ENCODE data around the gene LCP2. TPM values are rescaled to one million over a fixed set of nuclear protein-coding genes. Genes with fewer than 3 reads are reported as not detected.

The LCP2 gene
- total RNA-seq, 2 experiments from 2014 or later, result 192 to 199 TPM

GRCh38 chr5:170330568-170331054 is 33.0 kb upstream of the LCP2 start:
- H3K27ac Mint-ChIP-seq, result no peak overlapping the region
- peaks cover 3% of the 10 kb centered on the region for H3K36me3 Mint-ChIP-seq
- H3K4me3 Mint-ChIP-seq, result no peak overlapping the region
- no peaks in the 10 kb centered on the region for H3K27me3 Mint-ChIP-seq
- H3K9me3 Mint-ChIP-seq, result no peaks in the 10 kb centered on the region
- H3K4me1 Mint-ChIP-seq, result peaks cover 46% of the 10 kb centered on the region
- DNase-seq, result no peak

GRCh38 chr5:170329524-170329923 is 31.9 kb upstream of the LCP2 start:
- Mint-ChIP-seq H3K27ac (no peak overlapping the region), H3K4me1 (peaks cover 39% of the 10 kb centered on the region), H3K9me3 (no peaks in the 10 kb centered on the region), H3K36me3 (no peaks in the 10 kb centered on the region), H3K27me3 (no peaks in the 10 kb centered on the region), H3K4me3 (no peak overlapping the region)
- no peak for DNase-seq

- no peak overlapping the region for H3K4me3 Mint-ChIP-seq
- no peaks in the 10 kb centered on the region for H3K27me3 Mint-ChIP-seq
- peaks cover 26% of the 10 kb centered on the region for H3K4me1 Mint-ChIP-seq
- no peak overlapping the region for H3K27ac Mint-ChIP-seq
- H3K9me3 Mint-ChIP-seq, result no peaks in the 10 kb centered on the region
- no peak for DNase-seq
- H3K36me3 Mint-ChIP-seq, result no peaks in the 10 kb centered on the region
Observed at GRCh38 chr5:170327829-170328228, 30.3 kb upstream of the LCP2 start.

GRCh38 chr5:170327168-170327567 is 29.6 kb upstream of the LCP2 start:
- H3K27ac Mint-ChIP-seq, result no peak overlapping the region
- H3K4me3 Mint-ChIP-seq, result no peak overlapping the region
- H3K9me3 Mint-ChIP-seq, result no peaks in the 10 kb centered on the region

GRCh38 chr5:170319301-170319700 is 21.7 kb upstream of the LCP2 start:
- Mint-ChIP-seq H3K27ac (no peak overlapping the region), H3K4me1 (peaks cover 32% of the 10 kb centered on the region), H3K27me3 (no peaks in the 10 kb centered on the region), H3K9me3 (peaks cover 1% of the 10 kb centered on the region), H3K36me3 (no peaks in the 10 kb centered on the region), H3K4me3 (no peak overlapping the region)
- DNase-seq, result no peak

More at GRCh38 chr5:170327168-170327567, 29.6 kb upstream of the LCP2 start:
- no peak for DNase-seq
- Mint-ChIP-seq H3K4me1 (peaks cover 19% of the 10 kb centered on the region), H3K36me3 (no peaks in the 10 kb centered on the region), H3K27me3 (no peaks in the 10 kb centered on the region)

GRCh38 chr5:170317499-170317898 is 19.9 kb upstream of the LCP2 start:
- Mint-ChIP-seq H3K27me3 (no peaks in the 10 kb centered on the region), H3K9me3 (peaks cover 1% of the 10 kb centered on the region), H3K4me1 (peaks cover 45% of the 10 kb centered on the region), H3K4me3 (no peak overlapping the region), H3K27ac (no peak overlapping the region), H3K36me3 (no peaks in the 10 kb centered on the region)
- DNase-seq, result no peak

- peaks cover 50% of the 10 kb centered on the region for H3K4me1 Mint-ChIP-seq
- no peak for DNase-seq
- no peaks in the 10 kb centered on the region for H3K27me3 Mint-ChIP-seq
- peaks cover 1% of the 10 kb centered on the region for H3K9me3 Mint-ChIP-seq
- no peak overlapping the region for H3K27ac Mint-ChIP-seq
- H3K36me3 Mint-ChIP-seq, result peaks cover 1% of the 10 kb centered on the region
- H3K4me3 Mint-ChIP-seq, result no peak overlapping the region
Observed at GRCh38 chr5:170316937-170317336, 19.4 kb upstream of the LCP2 start.

- H3K27me3 Mint-ChIP-seq, result no peaks in the 10 kb centered on the region
- H3K27ac Mint-ChIP-seq, result no peak overlapping the region
- H3K4me3 Mint-ChIP-seq, result no peak overlapping the region
- peaks cover 67% of the 10 kb centered on the region for H3K4me1 Mint-ChIP-seq
- H3K9me3 Mint-ChIP-seq, result no peaks in the 10 kb centered on the region
- no peak for DNase-seq
- peaks cover 3% of the 10 kb centered on the region for H3K36me3 Mint-ChIP-seq
Observed at GRCh38 chr5:170315154-170315553, 17.6 kb upstream of the LCP2 start.

GRCh38 chr5:170314541-170315095 is 17.0 kb upstream of the LCP2 start:
- Mint-ChIP-seq H3K9me3 (no peaks in the 10 kb centered on the region), H3K4me1 (peaks cover 69% of the 10 kb centered on the region), H3K27ac (no peak overlapping the region), H3K4me3 (no peak overlapping the region), H3K27me3 (no peaks in the 10 kb centered on the region), H3K36me3 (peaks cover 4% of the 10 kb centered on the region)
- DNase-seq, result no peak

- H3K4me1 Mint-ChIP-seq, result peaks cover 64% of the 10 kb centered on the region
- no peak for DNase-seq
- H3K4me3 Mint-ChIP-seq, result peak overlapping the region; percentile 88
- H3K9me3 Mint-ChIP-seq, result no peaks in the 10 kb centered on the region
- peak overlapping the region; percentile 96 for H3K27ac Mint-ChIP-seq
- H3K27me3 Mint-ChIP-seq, result no peaks in the 10 kb centered on the region
- peaks cover 5% of the 10 kb centered on the region for H3K36me3 Mint-ChIP-seq
Observed at GRCh38 chr5:170313816-170314215, 16.2 kb upstream of the LCP2 start.

GRCh38 chr5:170313344-170313743 is 15.8 kb upstream of the LCP2 start:
- H3K9me3 Mint-ChIP-seq, result no peaks in the 10 kb centered on the region
- peak overlapping the region; percentile 96 for H3K27ac Mint-ChIP-seq
- H3K36me3 Mint-ChIP-seq, result peaks cover 5% of the 10 kb centered on the region
- peak; percentile 52 for DNase-seq
- H3K4me1 Mint-ChIP-seq, result peaks cover 61% of the 10 kb centered on the region
- H3K27me3 Mint-ChIP-seq, result no peaks in the 10 kb centered on the region
- H3K4me3 Mint-ChIP-seq, result peak overlapping the region; percentile 88

- Mint-ChIP-seq H3K27ac (peak overlapping the region; percentile 96), H3K27me3 (no peaks in the 10 kb centered on the region), H3K4me1 (peaks cover 56% of the 10 kb centered on the region), H3K36me3 (peaks cover 5% of the 10 kb centered on the region), H3K9me3 (no peaks in the 10 kb centered on the region), H3K4me3 (peak overlapping the region; percentile 88)
- DNase-seq, result peak; percentile 73
Observed at GRCh38 chr5:170312666-170313065, 15.1 kb upstream of the LCP2 start.

GRCh38 chr5:170312301-170312595 is 14.7 kb upstream of the LCP2 start:
- no peaks in the 10 kb centered on the region for H3K27me3 Mint-ChIP-seq
- peaks cover 56% of the 10 kb centered on the region for H3K4me1 Mint-ChIP-seq
- no peaks in the 10 kb centered on the region for H3K9me3 Mint-ChIP-seq
- peak overlapping the region; percentile 96 for H3K27ac Mint-ChIP-seq
- no peak for DNase-seq
- H3K4me3 Mint-ChIP-seq, result peak overlapping the region; percentile 88
- H3K36me3 Mint-ChIP-seq, result peaks cover 5% of the 10 kb centered on the region

- Mint-ChIP-seq H3K9me3 (no peaks in the 10 kb centered on the region), H3K27me3 (no peaks in the 10 kb centered on the region), H3K27ac (peak overlapping the region; percentile 96), H3K4me3 (peak overlapping the region; percentile 88), H3K4me1 (peaks cover 59% of the 10 kb centered on the region), H3K36me3 (peaks cover 8% of the 10 kb centered on the region)
- DNase-seq, result no peak
Observed at GRCh38 chr5:170311511-170312300, 14.1 kb upstream of the LCP2 start.

GRCh38 chr5:170310256-170310926 is 12.8 kb upstream of the LCP2 start:
- no peak for DNase-seq
- H3K4me3 Mint-ChIP-seq, result peak overlapping the region; percentile 23
- H3K9me3 Mint-ChIP-seq, result no peaks in the 10 kb centered on the region
- H3K27ac Mint-ChIP-seq, result peak overlapping the region; percentile 2
- peaks cover 64% of the 10 kb centered on the region for H3K4me1 Mint-ChIP-seq
- no peaks in the 10 kb centered on the region for H3K27me3 Mint-ChIP-seq
- peaks cover 17% of the 10 kb centered on the region for H3K36me3 Mint-ChIP-seq

All from activated naive CD8-positive, alpha-beta T cell treated with anti-CD3 and anti-CD28 coated beads for 36 hours (primary cell).